ENCODE data around the gene FCHSD2. TPM values are rescaled to one million over a fixed set of nuclear protein-coding genes. Genes with fewer than 3 reads are reported as not detected.

Gene FCHSD2
- total and polyA plus RNA-seq, 2 donors (not counting 1 experiment from before 2014, with no cell fraction given) = 113 to 189 TPM

- H3K9ac ChIP-seq (ENCODE audit: low read length) = no peak overlapping the region
- Mint-ChIP-seq H3K27me3 (no peaks in the 10 kb centered on the region), H3K27ac (peak overlapping the region; percentile 32), H3K4me1 (peaks cover 6% of the 10 kb centered on the region), H3K9me3 (ENCODE audit: insufficient read depth) (peaks cover 15% of the 10 kb centered on the region), H3K4me3 (no peak overlapping the region)
- H3K9me3 ChIP-seq (ENCODE audit: control extremely low read depth in 1 of 3, control insufficient read depth in 2 of 3, insufficient read depth in 1 of 3, low read length in 2 of 3) = peaks cover 4 to 32% (median 23%) of the 10 kb centered on the region in 3 donors
- intact Hi-C loops (cut with micrococcal nuclease) = no loop called here
- no peak overlapping the region for H2AFZ ChIP-seq (ENCODE audit: insufficient read depth, low read depth, low read length, poor library complexity, severe bottlenecking)
- TF ChIP-seq EZH2 (IDR thresholded peaks at IDR 0.05; ENCODE audit: borderline replicate concordance, insufficient read depth, low read depth, low read length, poor library complexity, severe bottlenecking) = no peak
- TF ChIP-seq, protein P1, sequence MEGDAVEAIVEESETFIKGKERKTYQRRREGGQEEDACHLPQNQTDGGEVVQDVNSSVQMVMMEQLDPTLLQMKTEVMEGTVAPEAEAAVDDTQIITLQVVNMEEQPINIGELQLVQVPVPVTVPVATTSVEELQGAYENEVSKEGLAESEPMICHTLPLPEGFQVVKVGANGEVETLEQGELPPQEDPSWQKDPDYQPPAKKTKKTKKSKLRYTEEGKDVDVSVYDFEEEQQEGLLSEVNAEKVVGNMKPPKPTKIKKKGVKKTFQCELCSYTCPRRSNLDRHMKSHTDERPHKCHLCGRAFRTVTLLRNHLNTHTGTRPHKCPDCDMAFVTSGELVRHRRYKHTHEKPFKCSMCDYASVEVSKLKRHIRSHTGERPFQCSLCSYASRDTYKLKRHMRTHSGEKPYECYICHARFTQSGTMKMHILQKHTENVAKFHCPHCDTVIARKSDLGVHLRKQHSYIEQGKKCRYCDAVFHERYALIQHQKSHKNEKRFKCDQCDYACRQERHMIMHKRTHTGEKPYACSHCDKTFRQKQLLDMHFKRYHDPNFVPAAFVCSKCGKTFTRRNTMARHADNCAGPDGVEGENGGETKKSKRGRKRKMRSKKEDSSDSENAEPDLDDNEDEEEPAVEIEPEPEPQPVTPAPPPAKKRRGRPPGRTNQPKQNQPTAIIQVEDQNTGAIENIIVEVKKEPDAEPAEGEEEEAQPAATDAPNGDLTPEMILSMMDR (IDR thresholded peaks at IDR 0.05) = no peak
- ATAC-seq (ENCODE audit: low read depth) (no peak), DNase-seq (no peak)
- no peaks in the 10 kb centered on the region for H3K4me1 ChIP-seq (ENCODE audit: control insufficient read depth in 2 of 2, insufficient read depth in 2 of 2, low read length in 2 of 2)
- no peaks in the 10 kb centered on the region for H3K27me3 ChIP-seq (replicated peaks in 1 of 4; ENCODE audit: control extremely low read depth in 1 of 4, control insufficient read depth in 3 of 4, insufficient read depth in 4 of 4, low read length in 3 of 4)
- H3K4me3 ChIP-seq (ENCODE audit: control extremely low read depth in 1 of 5, extremely low read depth in 1 of 5, insufficient read depth in 1 of 5, low read depth in 2 of 5, low read length in 4 of 5) = no peak overlapping the region
- H3K4me2 ChIP-seq (replicated peaks; ENCODE audit: low read depth, low read length, poor library complexity, severe bottlenecking) = no peak overlapping the region
- ChIA-PET POLR2A (no interaction called here), CTCF (no interaction called here)
- peaks cover 54% of the 10 kb centered on the region for H3K79me2 ChIP-seq (ENCODE audit: control insufficient read depth, insufficient read depth, low read length)
- WGBS (ENCODE audit: insufficient coverage) = no CpG with 5 or more reads among the region's 2 CpGs
- peaks cover 10% of the 10 kb centered on the region for H4K20me1 ChIP-seq (ENCODE audit: control insufficient read depth, insufficient read depth, low read length, poor library complexity, severe bottlenecking)
- H3K36me3 ChIP-seq (replicated peaks in 1 of 2; ENCODE audit: control extremely low read depth in 1 of 2, control insufficient read depth in 1 of 2, extremely low read depth in 1 of 2, insufficient read depth in 2 of 2, low read length in 1 of 2) = peaks cover 8 to 56% of the 10 kb centered on the region in 2 experiments
- H3K27ac ChIP-seq (ENCODE audit: low read length in 2 of 2) = no peak overlapping the region
Observed at GRCh38 chr11:72908032-72908676, 234.0 kb downstream of the FCHSD2 start.

GRCh38 chr11:72904016-72904415 lies 238.1 kb downstream of the FCHSD2 start:
- Mint-ChIP-seq H3K4me3 (no peak overlapping the region), H3K4me1 (peaks cover 10% of the 10 kb centered on the region), H3K27me3 (no peaks in the 10 kb centered on the region), H3K9me3 (ENCODE audit: insufficient read depth) (peaks cover 5% of the 10 kb centered on the region), H3K27ac (peak overlapping the region; percentile 82)
- no peak overlapping the region for H3K9ac ChIP-seq (ENCODE audit: low read length)
- H4K20me1 ChIP-seq (ENCODE audit: control insufficient read depth, insufficient read depth, low read length, poor library complexity, severe bottlenecking) = peaks cover 10% of the 10 kb centered on the region
- peaks cover 25% of the 10 kb centered on the region for H3K79me2 ChIP-seq (ENCODE audit: control insufficient read depth, insufficient read depth, low read length)
- no peak overlapping the region for H3K4me3 ChIP-seq (ENCODE audit: control extremely low read depth in 1 of 5, extremely low read depth in 1 of 5, insufficient read depth in 1 of 5, low read depth in 2 of 5, low read length in 4 of 5)
- H3K36me3 ChIP-seq (replicated peaks in 1 of 2; ENCODE audit: control extremely low read depth in 1 of 2, control insufficient read depth in 1 of 2, extremely low read depth in 1 of 2, insufficient read depth in 2 of 2, low read length in 1 of 2) = peaks cover 12 to 59% of the 10 kb centered on the region in 2 experiments
- H3K27me3 ChIP-seq (replicated peaks in 1 of 4; ENCODE audit: control extremely low read depth in 1 of 4, control insufficient read depth in 3 of 4, insufficient read depth in 4 of 4, low read length in 3 of 4) = no peaks in the 10 kb centered on the region
- CTCF ChIA-PET = no interaction called here
- POLR2A ChIA-PET = no interaction called here
- no peak overlapping the region for H2AFZ ChIP-seq (ENCODE audit: insufficient read depth, low read depth, low read length, poor library complexity, severe bottlenecking)
- WGBS (ENCODE audit: insufficient coverage) = no CpG with 5 or more reads among the region's 4 CpGs
- no peak for ATAC-seq (ENCODE audit: low read depth)
- intact Hi-C loops (cut with micrococcal nuclease) = no loop called here
- H3K4me2 ChIP-seq (replicated peaks; ENCODE audit: low read depth, low read length, poor library complexity, severe bottlenecking) = no peak overlapping the region
- peak overlapping the region in 1 of 2 donors; percentile 35 for H3K27ac ChIP-seq (ENCODE audit: low read length in 2 of 2)
- peaks cover 0 to 12% (median 7%) of the 10 kb centered on the region in 3 donors for H3K9me3 ChIP-seq (ENCODE audit: control extremely low read depth in 1 of 3, control insufficient read depth in 2 of 3, insufficient read depth in 1 of 3, low read length in 2 of 3)
- no peaks in the 10 kb centered on the region for H3K4me1 ChIP-seq (ENCODE audit: control insufficient read depth in 2 of 2, insufficient read depth in 2 of 2, low read length in 2 of 2)
- no peak for DNase-seq
- TF ChIP-seq, protein P1 (IDR thresholded peaks at IDR 0.05) = no peak

Measured in B cell (primary cell).